ENCODE measurements around the gene TTC21A. TPM values are rescaled to one million over a fixed set of nuclear protein-coding genes. Genes with fewer than 3 reads are reported as not detected.

TTC21A gene
- total RNA-seq, 1 experiment from 2014 or later: 1.7 TPM

DNA sequence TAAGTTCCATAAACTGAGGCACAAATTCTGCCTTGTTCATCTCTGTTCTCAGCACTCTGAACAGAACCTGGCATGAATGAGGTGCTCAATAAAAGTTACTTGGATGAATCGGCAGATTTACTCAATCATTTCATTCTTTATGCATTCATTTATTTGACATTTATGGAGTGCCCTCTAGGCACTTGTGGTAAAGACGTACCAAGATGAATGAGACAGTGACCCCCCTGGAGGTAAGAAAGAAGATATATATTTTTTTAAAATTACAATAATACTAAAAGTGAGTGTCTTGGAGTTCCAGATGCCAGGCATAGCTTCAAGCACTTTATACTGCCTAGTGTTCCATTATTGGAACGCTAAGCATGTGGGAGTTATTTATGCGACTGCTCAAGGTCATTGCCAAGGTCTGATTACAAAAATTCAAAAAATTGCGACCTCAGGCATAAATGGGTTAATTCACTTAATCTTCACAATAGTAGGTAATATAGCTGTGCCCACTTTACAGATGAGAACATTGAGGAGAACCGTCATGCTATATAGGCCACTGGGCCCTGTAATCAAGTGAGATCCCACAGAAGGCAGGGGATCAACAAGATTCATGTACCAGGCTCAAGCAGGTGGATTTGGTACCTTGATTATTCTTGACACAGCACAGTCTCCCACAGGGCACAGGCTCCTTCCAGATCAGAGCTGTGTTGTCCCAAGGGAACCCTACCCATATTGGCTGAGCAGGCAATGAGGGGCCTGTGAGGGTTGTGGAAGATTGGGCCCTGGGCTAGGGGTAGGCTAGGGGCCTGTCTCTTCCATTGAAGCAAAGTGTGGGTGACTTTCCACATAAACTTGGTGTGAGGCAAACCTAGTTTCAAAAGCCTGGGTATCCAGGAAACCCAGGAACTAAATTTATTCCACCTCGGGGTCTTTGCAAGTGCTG lies 74.2 kb downstream of the TTC21A start:
- H3K23me2 ChIP-seq (ENCODE audit: insufficient read length, low read depth, low read length, poor library complexity, severe bottlenecking): peaks cover 7% of the 10 kb centered on the region
- no peak overlapping the region for H3K4ac ChIP-seq (ENCODE audit: low read depth, low read length)
- no peak overlapping the region for H4K91ac ChIP-seq (ENCODE audit: insufficient read length, low read depth, low read length)
- Mint-ChIP-seq H3K4me1 (peaks cover 31 to 37% of the 10 kb centered on the region in 2 experiments), H3K27ac (peak overlapping the region in 2 of 3 experiments; percentile 18 to 53; a peak in 4 of 7 replicates), H3K9me3 (no peaks in the 10 kb centered on the region), H3K27me3 (ENCODE audit: low read depth) (peaks cover 24% of the 10 kb centered on the region), H3K36me3 (ENCODE audit: insufficient read depth in 1 of 3, low read depth in 3 of 3) (no peaks in the 10 kb centered on the region), H3K4me3 (peak overlapping the region; percentile 66 to 84)
- peaks cover 12% of the 10 kb centered on the region; the same call in 1 of the 2 replicates for H3K4me1 ChIP-seq (ENCODE audit: insufficient read depth, low read length)
- no peak overlapping the region for H3K23ac ChIP-seq (ENCODE audit: insufficient read length, low read depth, low read length)
- H3K18ac ChIP-seq (ENCODE audit: insufficient read length, low read depth, low read length): no peak overlapping the region
- no peak overlapping the region for H3K14ac ChIP-seq (ENCODE audit: insufficient read depth, low read length)
- no peak overlapping the region for H3K56ac ChIP-seq (ENCODE audit: insufficient read length, low read depth, low read length)
- peak overlapping the region; percentile 79 for H3K4me2 ChIP-seq (ENCODE audit: insufficient read depth, insufficient read length, low read length)
- no peak overlapping the region for H2AFZ ChIP-seq (ENCODE audit: low read length)
- no peak overlapping the region for H3T11ph ChIP-seq (ENCODE audit: low read length)
- no peaks in the 10 kb centered on the region for H4K20me1 ChIP-seq (ENCODE audit: control insufficient read depth, insufficient read depth, insufficient read length)
- H2AK5ac ChIP-seq (ENCODE audit: insufficient read length, low read length): no peak overlapping the region
- no peak for DNase-seq
- no CpG with 5 or more reads among the region's 7 CpGs for WGBS (ENCODE audit: extremely low coverage, insufficient read length, low lambda C conversion rate)
- H3K9me3 ChIP-seq (ENCODE audit: control insufficient read depth, low read depth, low read length): no peaks in the 10 kb centered on the region
- H4K8ac ChIP-seq (replicated peaks; ENCODE audit: insufficient read length, low read depth, low read length): no peak overlapping the region
- H4K5ac ChIP-seq (ENCODE audit: insufficient read length, low read depth, low read length): no peak overlapping the region
- H2BK12ac ChIP-seq (ENCODE audit: insufficient read length, low read depth, low read length): no peak overlapping the region
- peak overlapping the region; percentile 41; the same call in 1 of the 2 replicates for H2BK15ac ChIP-seq (ENCODE audit: low read depth, low read length)
- TF ChIP-seq, protein P1, sequence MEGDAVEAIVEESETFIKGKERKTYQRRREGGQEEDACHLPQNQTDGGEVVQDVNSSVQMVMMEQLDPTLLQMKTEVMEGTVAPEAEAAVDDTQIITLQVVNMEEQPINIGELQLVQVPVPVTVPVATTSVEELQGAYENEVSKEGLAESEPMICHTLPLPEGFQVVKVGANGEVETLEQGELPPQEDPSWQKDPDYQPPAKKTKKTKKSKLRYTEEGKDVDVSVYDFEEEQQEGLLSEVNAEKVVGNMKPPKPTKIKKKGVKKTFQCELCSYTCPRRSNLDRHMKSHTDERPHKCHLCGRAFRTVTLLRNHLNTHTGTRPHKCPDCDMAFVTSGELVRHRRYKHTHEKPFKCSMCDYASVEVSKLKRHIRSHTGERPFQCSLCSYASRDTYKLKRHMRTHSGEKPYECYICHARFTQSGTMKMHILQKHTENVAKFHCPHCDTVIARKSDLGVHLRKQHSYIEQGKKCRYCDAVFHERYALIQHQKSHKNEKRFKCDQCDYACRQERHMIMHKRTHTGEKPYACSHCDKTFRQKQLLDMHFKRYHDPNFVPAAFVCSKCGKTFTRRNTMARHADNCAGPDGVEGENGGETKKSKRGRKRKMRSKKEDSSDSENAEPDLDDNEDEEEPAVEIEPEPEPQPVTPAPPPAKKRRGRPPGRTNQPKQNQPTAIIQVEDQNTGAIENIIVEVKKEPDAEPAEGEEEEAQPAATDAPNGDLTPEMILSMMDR (conservative IDR thresholded peaks at IDR 0.05): no peak
- no peaks in the 10 kb centered on the region for H3K79me2 ChIP-seq (ENCODE audit: insufficient read depth, low read length)
- no peaks in the 10 kb centered on the region; the same call in none of the 2 replicates for H3K27me3 ChIP-seq (ENCODE audit: insufficient read depth, low read length)
- H3K79me1 ChIP-seq (ENCODE audit: insufficient read depth, low read depth, low read length, poor library complexity, severe bottlenecking): no peaks in the 10 kb centered on the region
- H3K9ac ChIP-seq (ENCODE audit: extremely low read depth, insufficient read length, low read length): no peak overlapping the region
- no peak overlapping the region for H2BK20ac ChIP-seq (ENCODE audit: low read depth, low read length, poor library complexity, severe bottlenecking)
- H3K27ac ChIP-seq (ENCODE audit: insufficient read length, low read depth, low read length): no peak overlapping the region
- H2BK120ac ChIP-seq (ENCODE audit: low read depth, low read length, poor library complexity, severe bottlenecking): no peak overlapping the region
- no peak overlapping the region for H2BK5ac ChIP-seq (ENCODE audit: insufficient read length, low read length)
